NK-92 treated with Interleukin-12 subunit alpha and Interleukin-12 subunit beta, amount 100 ng/mL, for 24 hours (cell line): ENCODE data around the gene WNT9B.

Source experiments
- DNase-seq: peaks from one replicate; lab custom pipeline; 2025; lab: John Stamatoyannopoulos, UW

WNT9B gene

DNA sequence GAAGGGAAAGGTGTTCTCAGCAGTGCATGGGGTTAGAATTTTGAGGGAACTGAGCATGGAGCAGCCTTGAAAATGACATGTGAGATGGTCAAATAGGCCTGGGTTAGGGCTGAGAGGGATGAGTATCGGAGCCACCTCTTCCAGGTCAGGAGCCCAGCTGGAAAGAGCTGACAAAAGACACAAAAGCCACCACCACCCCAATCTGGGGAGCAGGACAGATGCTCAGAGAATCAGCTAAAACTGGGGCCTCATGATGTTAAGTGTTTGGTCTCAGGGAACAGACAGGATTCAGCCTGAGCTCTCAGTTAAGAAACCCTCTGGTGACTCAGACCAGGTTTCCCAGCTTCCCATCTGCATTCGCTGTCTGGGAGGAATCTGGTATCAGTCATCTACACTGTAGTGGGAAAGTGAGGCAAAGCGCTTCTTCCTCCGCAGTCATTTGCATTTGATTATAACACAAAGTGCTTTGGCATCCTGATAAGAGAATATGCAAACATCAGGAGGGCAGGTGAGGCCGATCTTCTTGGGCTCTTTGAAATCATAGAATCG is 2.6 kb downstream of the WNT9B start:
- DNase-seq: no peak

DNA sequence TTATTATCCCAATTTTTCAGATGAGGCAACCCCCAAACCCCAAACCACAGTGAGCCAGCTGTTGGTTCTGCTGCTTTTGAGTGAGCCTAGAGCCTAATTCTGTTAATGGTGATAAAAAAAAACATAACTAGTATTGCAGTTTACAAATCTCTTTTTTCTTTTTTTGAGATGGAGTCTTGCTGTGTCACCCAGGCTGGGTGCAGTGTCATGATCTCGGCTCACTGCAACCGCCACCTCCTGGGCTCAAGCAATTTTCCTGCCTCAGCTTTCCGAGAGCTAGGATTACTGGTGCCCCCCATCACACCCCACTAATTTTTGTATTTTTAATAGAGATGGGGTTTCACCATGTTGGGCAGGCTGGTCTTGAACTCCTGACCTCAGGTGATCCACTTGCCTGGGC is 3.1 kb downstream of the WNT9B start:
- no peak for DNase-seq

DNA sequence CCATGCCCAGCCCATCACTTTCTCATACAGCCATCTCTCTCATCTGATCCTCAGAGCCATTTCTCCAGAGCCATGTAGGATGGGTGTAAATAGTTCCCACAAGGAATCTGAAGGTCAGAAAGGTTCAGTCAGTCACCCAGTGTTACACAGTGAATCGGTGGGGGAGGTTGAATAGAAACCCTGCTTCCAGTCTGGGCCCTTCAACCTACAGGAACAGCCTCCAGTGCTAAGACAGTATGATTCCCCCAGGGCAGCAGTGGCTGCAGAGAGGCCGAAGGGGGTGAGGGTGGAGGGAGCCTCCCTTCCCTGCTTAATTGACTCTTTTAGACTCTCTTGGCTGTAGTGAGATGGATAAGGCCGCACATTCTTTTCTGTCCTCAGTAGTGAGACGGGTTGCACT is 3.6 kb downstream of the WNT9B start:
- DNase-seq: no peak

DNA sequence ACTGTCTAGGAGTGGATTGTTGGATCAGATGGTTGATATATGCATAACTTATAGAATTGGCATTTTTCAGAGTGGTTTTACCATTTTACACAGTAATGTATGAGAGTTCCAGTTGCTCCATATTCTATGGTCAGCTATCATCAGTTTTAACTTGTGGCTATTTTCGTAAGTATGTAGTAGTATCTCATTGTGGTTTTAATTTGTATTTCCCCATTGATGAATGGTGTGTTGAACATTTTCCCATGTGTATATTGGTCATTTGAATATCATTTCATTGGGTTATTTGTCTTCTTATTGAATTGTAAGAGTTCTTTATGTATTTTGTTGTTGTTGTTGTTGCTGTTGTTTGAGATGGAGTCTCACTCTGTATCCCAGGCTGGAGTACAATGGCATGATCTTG is 6.2 kb downstream of the WNT9B start:
- no peak for DNase-seq

DNA sequence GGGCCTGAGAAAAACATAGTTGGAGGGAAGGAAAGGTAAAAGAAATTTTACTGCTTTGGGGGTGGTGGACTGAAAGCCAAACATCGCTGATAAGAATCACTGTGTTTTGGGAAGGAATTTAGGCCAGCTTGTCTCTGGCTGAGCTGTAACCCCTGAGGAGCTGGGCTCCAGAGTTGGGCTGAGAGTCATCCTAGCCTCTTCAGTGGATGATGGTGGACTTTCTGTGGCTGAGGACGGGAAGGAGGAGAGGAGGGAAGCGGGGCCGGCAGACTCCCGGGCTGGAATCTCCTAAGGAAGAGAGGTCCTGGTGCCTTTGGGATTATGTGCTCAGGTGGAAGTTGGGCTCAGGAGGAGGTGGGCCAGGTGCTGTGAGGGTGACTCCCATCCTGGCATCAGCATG is 8.6 kb downstream of the WNT9B start:
- DNase-seq: no peak

DNA sequence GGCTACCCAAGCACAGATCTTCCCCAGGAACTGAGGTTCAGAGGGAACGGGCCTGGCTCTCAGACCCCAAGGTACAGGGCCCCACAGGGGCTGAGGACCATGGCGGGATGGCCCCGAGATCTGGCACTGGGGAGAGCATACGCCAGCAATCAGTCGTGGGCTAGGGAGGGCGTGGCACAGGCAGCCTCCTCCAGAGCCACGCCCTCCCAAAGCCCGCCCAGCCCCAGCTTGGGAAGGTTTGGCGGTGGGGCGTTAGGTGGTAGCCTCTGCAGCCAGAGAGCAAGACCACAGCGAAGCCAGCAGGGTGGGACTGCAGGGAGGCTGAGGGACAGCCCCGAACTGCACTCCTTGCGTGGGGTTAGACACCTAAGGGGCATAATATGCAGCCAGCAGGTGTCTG is 11.6 kb downstream of the WNT9B start:
- no peak for DNase-seq

DNA sequence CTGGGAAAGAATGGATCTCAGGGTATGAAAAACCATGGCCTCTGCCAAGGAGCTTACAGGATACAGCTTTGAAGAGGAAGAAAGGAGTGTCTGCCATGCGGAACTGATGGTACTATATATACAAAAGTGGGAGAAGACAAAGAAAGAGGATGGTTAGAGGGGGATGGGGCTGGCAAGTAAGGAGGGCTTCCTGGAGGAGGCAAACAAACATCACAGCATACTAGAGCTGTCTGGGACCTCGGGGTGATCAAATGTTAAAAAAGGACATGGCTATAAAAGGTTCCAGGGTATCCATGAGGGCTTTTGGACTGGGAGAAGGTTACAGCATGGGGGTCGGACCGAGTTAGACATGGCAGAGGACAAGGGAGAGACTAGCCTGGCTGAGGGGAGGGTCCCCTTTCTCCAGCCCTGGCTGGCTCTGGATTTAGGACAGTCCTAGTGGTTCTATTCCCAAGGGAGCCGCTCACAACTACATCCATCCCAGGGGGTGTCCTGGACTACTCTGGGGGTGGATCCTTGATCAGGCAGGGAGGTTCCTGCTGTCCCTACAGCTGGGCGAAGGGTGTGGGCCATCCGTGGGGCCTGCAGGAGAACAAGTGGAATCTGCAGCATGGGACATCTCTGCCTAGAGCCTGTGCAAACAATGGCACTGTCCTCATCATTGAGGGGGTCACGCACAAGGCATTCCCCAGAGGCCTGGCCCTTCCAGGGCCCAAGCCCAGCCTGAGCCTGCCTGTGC is 12.2 kb downstream of the WNT9B start:
- DNase-seq: no peak

DNA sequence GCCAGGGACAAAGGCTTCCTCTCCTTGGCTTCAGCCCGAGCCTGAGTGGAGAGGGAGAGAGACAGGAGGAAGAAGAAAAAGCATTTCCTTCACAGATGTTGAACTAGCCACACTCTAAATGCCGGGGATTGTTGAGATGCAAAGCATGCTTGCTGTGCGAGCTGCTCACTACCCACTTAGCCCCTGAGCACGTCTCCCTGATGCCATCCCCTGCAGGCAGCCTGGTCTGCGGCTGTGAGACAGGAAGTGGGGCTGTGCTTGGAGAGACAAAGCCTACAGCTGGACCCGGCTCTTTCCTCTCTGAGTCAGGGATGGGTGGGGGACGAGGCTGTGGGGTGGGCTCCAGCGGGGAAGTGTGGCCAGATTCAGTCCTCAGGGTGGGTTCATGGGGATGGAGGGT is 13.7 kb downstream of the WNT9B start:
- no peak for DNase-seq

DNA sequence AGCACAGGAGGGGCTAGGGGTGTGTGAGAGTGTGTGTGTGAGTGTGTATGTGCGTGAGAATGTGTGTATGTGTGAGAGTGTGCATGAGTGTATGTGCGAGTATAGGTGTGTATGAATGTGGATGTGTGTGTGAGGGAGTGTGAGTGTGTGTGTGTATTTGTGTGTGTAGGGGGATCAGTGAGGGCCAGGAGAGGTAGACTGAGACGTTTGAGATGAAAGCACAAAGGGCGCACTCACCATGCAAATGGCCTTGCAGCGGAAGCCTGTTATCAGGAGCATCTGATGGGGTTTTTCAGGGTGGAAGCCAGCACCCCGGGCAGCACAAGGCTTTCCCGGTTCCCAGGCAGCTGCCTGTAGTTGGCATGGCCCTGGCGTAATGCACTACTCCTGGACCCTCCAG is 14.9 kb downstream of the WNT9B start:
- no peak for DNase-seq

DNA sequence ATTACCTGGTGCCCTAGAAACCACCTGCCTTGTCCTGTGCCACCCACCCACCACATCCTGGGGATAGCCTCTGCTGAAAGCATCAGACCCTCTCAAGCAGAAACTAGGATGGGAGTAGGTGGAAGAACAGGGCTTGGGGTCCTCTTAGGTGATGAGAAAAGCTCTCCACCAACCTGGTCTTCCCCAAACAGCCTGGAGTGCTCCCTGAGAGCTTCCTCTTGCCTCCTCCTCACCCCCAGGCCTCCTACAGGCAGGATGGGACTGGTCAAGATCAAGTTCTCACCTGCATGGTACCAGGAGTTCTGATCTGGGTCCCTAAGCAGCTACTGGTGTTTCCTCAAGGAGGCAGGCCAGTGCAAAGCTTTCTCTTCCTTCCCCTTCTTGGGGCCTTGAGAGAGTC is 15.4 kb downstream of the WNT9B start:
- no peak for DNase-seq

DNA sequence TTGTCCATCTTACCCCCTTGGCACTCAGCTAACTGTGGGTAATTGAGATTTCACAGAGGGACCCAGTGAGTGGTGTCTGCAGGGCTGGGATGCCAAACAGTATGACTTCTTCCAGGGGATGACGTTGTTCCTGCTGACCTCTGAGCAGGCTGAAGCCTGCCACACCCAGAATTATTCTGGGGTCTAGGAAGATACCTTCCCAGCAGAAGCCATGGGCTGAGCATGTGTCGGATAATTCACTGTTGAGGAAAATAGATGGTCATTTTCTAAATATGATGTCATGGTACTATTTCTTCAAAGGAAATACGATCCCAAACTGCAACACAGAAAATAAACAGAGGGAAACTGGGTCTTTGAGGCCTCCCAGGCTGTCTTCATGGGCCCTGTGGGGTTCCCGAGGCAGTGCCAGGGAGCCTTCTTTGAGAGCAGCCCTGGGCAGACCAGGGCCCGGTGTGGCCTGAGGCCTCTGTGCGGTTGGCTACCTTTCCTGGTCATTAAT is 17.4 kb downstream of the WNT9B start:
- no peak for DNase-seq

DNA sequence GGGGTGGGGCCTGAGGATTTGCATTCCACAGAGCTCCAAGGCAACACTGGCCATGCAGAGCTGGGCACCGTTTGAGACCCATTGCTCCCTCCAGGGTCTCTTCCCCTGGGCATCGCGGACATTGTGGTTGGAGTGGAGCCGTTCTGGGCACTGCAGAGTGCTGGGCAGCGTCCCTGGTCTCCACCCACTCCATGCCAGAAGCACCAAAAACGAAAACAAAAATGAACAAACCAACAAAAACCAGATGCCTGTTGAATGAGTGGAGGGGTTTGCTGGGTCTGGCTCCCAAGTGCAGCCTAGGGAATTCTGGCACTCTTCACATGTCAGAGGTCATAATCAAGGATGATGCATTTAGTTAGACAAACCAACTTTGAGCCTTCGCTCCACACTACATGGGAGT is 17.9 kb downstream of the WNT9B start:
- DNase-seq: no peak

DNA sequence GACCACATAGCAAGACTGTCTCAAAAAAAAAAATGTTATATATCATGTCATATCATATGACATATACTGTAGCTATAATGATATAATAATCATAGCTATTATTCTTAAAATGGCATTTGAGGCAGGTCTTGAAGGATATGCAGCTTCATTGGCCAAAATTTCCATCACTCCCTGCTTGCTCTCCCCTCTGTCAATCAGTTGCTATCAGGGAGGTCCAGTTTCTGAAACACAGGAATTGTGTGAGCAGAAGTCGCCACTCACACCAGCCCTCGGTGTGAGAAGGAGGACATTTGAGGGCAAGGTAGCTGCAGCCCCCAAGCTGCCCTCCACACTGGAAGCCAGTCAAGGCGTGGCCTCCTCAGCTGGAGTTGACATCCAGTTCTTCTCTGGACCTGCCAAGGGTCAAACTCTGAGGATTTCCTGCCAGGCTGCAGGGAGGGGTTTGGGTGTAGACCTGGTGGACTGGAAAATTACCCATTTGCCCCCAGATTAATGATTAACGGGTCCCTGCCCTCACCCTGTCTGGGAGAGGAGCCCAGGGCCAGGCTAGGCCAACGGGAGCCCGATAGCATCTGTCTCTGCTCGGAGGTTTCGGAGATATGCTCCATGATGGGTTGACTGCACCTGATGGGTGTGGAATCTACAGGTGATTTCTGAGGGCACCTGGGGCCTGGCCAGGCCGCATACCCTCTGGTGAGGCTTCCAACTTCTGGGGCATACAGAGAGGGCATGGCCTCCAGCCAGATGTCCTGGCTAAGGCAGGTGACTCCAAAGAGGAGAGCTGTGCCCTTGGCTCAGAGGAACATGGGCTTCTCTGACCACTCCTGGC is 18.8 kb downstream of the WNT9B start:
- no peak for DNase-seq

DNA sequence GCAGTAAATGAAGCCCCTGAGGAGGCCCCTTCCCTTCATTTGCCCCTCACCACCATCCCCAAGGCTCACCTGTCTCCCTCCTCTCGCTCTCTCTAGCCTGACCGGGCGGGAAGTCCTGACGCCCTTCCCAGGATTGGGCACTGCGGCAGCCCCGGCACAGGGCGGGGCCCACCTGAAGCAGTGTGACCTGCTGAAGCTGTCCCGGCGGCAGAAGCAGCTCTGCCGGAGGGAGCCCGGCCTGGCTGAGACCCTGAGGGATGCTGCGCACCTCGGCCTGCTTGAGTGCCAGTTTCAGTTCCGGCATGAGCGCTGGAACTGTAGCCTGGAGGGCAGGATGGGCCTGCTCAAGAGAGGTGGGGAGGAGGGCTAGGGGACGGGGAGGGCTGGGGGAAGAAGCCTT is 21.0 kb downstream of the WNT9B start:
- no peak for DNase-seq

DNA sequence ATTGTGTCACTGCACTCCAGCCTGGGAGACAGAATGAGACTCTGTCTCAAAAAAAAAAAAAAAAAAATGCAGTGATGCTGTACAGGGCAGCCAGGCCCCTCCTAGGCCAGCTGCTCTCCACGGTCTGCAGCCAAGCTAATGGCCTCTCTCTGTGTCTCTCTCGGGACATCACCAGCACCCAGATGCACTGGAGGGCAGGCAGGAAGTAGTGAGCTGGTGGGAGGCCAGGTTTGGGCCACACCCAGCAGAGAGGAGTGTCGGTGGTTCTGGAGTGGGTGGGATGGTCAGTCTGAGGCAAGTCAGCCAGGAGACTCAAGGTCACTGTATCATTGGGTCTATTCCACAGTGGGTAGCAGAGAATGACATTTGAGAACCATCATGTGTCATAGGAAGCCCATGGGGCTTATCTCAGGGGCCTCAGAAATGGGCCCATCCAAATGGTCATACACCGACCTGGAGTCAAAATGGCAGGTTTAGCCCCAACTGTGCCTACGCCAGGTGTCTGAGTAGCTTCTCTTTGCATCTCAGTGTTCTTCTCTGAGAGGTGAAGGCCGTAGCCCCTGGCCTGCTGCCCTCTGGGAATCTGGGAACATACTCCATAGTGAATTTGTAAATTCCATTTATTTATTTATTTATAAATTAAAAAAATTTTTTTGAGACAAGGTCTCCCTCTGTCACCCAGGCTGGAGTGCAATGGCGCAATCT is 22.7 kb downstream of the WNT9B start:
- no peak for DNase-seq

DNA sequence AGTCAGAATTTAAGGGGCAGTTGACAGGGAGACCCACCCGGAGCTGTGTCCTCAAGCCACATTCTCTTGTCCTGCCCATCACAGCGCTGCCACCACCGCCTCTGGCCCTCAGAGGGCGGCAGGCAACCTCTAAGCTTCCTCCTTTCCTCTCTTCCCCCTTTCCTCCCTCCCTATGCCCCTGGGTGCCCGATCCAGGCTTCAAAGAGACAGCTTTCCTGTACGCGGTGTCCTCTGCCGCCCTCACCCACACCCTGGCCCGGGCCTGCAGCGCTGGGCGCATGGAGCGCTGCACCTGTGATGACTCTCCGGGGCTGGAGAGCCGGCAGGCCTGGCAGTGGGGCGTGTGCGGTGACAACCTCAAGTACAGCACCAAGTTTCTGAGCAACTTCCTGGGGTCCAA is 23.5 kb downstream of the WNT9B start:
- no peak for DNase-seq

DNA sequence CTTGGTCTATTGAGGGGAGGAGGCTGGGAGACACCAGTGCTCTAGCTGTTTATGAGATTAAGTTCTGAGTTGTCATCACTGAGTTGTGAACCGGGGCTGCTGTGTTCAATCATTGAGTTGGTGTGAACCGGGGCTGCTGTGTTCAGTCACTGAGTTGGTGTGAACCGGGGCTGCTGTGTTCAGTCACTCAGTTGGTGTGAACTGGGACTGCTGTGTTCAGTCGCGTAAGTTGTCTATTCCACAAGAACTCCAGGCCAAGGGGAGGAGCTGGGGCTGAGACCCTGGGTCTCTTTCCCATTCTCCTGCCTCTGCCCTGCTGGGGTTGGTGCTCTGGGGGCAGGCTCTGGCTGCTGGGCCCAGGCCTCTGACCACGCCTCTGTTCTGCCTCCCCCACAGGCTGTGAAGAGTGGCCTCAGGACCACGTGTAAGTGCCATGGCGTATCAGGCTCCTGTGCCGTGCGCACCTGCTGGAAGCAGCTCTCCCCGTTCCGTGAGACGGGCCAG is 24.5 kb downstream of the WNT9B start:
- no peak for DNase-seq

DNA sequence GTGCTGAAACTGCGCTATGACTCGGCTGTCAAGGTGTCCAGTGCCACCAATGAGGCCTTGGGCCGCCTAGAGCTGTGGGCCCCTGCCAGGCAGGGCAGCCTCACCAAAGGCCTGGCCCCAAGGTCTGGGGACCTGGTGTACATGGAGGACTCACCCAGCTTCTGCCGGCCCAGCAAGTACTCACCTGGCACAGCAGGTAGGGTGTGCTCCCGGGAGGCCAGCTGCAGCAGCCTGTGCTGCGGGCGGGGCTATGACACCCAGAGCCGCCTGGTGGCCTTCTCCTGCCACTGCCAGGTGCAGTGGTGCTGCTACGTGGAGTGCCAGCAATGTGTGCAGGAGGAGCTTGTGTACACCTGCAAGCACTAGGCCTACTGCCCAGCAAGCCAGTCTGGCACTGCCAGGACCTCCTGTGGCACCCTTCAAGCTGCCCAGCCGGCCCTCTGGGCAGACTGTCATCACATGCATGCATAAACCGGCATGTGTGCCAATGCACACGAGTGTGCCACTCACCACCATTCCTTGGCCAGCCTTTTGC is 25.0 kb downstream of the WNT9B start:
- no peak for DNase-seq

DNA sequence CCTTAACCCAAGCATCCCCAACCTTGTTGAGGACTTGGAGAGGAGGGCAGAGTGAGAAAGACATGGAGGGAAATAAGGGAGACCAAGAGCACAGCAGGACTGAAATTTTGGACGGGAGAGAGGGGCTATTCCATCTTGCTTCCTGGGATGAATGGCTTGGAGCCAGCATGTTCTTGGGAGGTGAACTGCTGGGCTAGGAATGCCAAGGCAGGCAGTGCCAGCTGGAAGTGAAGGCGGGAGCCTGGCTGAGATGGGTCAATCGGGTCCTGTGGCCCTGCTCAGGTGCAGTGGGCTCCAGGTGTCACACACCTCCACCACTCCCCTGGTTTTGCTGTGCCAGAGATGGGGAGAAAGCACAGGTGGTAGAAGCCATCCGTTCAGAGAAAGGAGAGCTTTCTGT is 25.5 kb downstream of the WNT9B start:
- DNase-seq: no peak

DNA sequence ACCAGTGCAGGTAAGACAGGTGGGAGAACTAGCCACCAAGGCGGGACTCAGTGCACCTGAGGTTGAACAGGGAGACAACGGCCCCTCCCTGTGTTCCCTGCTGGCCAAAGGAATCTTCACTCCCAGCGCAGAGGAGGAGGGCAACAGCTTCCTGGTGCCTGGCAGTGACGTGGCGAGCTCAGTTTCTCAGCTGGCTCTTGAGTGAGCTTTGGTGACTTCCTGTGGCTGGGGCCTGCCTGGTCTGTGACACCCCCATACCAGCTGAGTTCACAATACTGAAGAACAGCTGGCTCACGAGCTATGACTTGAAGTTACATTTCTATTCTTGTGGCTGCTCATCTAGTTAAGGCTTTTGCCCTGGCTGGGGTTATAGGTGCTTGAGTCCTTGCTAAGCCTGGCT is 26.1 kb downstream of the WNT9B start:
- DNase-seq: no peak

DNA sequence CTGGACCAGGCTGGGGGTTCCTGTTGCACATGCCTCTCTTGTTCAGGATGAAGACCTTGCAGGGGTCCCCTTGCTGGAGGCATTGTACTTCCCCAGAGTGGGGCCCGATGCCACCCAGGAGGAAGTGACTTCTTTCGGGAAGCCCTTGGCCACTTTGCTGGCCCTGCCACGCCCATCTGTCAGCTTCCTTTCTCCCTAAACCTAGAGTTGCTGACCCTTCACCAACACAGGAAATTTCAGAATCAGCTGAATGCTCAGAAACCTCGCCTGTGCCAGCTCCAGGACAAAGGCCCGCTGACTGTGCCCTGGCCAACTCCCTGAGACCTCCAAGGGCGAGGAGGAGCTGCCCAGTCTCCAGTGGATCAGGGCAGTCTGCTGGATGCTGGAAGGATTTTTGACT is 26.7 kb downstream of the WNT9B start:
- DNase-seq: no peak

DNA sequence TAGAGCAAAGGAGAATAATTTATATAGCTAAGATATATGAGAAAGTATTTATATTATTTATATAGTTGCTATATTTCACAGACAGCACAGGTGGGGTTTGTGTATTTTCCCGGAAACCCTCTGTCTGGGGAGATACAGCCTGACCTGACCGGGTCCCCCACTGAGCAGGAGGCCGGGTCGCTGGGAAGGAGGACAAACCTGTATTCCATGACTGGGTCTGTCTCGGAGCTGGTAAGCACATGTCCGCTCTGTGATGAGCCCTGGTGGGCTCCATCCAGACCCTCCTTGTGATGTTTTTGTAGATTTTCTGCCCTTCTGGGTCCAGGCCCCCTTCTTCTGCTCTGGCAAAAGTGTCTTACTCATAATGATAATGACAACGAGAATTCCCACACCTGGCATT is 27.7 kb downstream of the WNT9B start:
- DNase-seq: no peak
